D721Med (cell line): ENCODE data around the gene LMOD3.

Experiments
- DNase-seq: peaks from one replicate; pipeline ENCODE4 v3.0.0; 2011; ENCODE audit warnings: low spot score; ENCODE audit not compliant: insufficient read length
- FAIRE-seq: peaks from 2 replicates; lab custom pipeline; 2011; peaks lifted over from hg19 to GRCh38; lab: Jason Lieb, UNC
- TF ChIP-seq, protein P1 (sequence below): IDR thresholded peaks from 2 replicates; pipeline ENCODE4 v1.5.1; 2012; ENCODE audit warnings: mild to moderate bottlenecking, control low read depth; ENCODE audit not compliant: insufficient read depth; ENCODE audit errors: missing control alignments

Gene LMOD3

DNA sequence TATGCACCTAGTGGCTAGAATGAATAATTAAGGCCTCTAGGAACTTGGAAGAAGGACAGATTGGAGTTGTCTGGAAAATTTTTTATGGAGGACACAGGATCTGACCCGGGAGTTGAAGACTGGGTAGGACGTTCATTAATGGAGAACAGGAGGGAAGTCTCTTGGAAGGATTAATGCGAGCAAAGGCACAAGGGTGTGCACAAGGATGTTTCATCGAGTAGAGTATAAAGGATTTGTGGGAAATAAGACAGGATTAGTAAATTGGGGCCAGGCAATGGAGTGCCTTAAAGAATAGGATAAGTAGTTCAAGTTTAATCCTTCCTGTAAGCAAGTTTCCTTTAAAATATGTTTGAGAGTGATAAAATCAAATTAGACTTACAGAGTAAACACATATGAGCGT lies 14.6 kb downstream of the LMOD3 start:
- peak; percentile 93 for FAIRE-seq
- DNase-seq, result no peak
- TF ChIP-seq, protein P1, sequence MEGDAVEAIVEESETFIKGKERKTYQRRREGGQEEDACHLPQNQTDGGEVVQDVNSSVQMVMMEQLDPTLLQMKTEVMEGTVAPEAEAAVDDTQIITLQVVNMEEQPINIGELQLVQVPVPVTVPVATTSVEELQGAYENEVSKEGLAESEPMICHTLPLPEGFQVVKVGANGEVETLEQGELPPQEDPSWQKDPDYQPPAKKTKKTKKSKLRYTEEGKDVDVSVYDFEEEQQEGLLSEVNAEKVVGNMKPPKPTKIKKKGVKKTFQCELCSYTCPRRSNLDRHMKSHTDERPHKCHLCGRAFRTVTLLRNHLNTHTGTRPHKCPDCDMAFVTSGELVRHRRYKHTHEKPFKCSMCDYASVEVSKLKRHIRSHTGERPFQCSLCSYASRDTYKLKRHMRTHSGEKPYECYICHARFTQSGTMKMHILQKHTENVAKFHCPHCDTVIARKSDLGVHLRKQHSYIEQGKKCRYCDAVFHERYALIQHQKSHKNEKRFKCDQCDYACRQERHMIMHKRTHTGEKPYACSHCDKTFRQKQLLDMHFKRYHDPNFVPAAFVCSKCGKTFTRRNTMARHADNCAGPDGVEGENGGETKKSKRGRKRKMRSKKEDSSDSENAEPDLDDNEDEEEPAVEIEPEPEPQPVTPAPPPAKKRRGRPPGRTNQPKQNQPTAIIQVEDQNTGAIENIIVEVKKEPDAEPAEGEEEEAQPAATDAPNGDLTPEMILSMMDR, result no peak

DNA sequence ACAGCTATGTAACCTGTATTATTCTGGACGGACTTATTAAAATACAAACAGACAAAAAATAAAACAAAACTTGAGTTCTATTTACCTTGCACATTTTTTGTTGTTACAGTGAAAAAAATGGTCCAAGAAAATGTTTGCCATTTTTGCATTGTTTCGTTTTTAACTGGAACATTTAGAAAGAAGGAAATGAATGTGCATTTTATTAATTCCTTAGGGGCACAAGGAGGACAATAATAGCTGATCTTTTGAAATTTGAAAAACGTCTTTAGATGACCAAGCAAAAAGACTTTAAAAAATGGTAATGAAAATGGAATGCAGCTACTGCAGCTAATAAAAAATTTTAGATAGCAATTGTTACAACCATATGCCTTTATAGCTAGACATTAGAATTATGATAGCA lies 17.1 kb downstream of the LMOD3 start:
- FAIRE-seq, result peak; percentile 32
- no peak for DNase-seq
- TF ChIP-seq, protein P1, result no peak

DNA sequence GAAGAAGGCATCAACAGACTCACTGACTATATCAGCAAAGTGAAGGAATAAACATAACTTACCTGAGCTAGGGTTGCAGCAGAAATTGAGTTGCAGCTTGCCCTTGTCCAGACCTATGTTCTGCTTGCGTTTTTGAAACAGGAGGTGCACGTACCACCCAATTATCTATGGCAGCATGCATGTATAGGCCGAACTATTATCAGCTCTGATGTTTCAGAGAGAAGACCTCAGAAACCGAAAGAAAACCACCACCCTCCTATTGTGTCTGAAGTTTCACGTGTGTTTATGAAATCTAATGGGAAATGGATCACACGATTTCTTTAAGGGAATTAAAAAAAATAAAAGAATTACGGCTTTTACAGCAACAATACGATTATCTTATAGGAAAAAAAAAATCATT lies 17.8 kb downstream of the LMOD3 start:
- TF ChIP-seq, protein P1, result no peak
- no peak for DNase-seq
- no peak for FAIRE-seq

DNA sequence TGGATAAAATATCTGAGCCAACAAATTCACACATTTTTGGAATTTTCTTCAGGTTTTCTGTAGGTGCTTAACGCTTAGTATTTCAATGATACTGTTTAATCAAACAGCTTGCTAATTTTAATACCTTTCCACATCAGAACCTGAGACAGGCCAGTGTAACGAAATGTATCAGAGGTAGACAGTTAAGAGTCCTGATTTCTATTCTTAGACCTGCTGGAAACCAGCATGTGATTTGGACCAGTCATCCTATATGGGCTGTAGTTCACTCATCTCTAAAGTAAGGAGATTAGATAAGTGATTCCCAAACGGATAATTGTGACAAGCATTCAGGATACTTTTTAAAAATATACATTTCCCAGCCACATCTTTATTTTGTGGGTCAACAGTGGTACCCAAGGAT lies 19.3 kb downstream of the LMOD3 start:
- TF ChIP-seq, protein P1, result no peak
- no peak for FAIRE-seq

DNA sequence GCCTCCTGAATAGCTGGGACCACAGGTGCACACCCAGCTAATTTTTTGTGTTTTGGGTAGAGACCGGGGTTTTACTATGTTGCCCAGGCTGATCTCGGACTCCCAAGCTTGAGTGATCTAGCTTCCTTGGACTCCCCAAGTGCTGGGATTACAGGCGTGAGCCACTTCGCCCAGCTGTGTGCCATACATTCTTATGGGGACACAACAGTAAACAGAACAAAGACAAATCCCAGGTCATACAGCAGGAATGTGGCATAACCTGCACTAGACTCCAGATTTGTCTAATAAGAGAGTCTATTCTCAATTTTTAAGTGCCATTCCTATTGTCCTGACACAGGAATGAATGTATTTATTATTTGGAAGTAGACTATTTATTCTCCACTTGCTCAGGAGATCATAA lies 20.0 kb downstream of the LMOD3 start:
- FAIRE-seq, result no peak

More for the DNA sequence above, 19.3 kb downstream of the LMOD3 start:
- DNase-seq, result no peak

DNA sequence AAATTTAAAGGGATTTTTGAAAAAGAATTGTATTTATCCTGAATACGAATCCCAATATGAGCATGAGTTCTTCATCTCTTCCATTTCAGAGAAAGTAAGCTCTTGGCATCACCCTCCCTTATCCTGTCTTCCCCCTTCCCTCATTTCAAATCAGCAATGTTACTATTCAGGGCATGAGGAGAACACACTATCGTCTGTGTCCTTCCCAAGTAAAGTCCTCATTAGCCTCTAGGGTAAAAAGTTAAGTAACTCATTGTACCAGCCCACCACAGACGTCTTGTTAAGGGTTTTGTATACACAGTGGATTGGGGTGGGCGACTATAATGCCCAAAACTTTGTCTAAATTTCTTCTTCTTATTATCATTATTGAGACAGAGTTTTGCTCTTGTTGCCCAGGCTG lies 22.8 kb downstream of the LMOD3 start:
- FAIRE-seq (no peak), DNase-seq (no peak)
- TF ChIP-seq, protein P1, result no peak

More for the DNA sequence above, 20.0 kb downstream of the LMOD3 start:
- DNase-seq, result no peak
- TF ChIP-seq, protein P1, result no peak

DNA sequence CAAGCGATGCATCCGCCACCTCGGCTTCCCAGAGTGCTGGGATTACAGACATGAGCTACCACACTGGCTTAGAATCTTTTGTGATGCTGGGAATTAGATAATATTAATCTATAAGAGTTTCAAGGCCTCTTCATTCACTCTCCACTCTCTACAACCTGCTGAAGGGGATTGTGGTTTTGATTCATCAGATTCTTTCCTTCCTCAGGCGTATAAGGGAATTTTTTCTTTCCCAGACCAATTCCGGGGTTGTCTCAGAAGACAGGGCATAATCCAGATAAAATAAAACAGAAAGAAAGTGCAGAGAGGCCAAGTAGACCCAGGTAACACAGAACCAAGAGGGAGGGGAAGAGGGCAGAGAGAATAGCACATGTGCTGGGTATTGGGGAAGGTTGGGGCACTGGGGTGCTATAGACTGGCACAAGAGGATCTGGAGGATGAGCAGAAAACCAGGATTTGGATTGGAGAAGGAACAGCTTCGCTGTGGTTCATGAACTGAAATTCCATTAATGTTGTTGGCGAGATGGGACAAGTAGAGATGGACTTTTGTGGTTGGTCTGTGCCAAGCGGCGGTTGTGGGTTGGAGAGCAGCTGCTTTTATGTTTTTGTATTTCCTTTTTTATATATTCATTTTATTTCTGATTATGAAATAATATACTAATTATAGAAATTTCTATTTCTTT lies 24.8 kb downstream of the LMOD3 start:
- TF ChIP-seq, protein P1, result no peak
- DNase-seq, result no peak
- FAIRE-seq, result no peak
